ENCODE data around the gene STAMBP.

The STAMBP gene

GRCh38 chr2:73822276-73822675, 6.5 kb upstream of the STAMBP start:
- DNase-seq (ENCODE audit: low spot score) (no peak), ATAC-seq (ENCODE audit: low read depth) (no peak)
- no peak for TF ChIP-seq CTCF (IDR thresholded peaks at IDR 0.05; ENCODE audit: poor library complexity, severe bottlenecking)
- H3K27ac ChIP-seq (ENCODE audit: poor library complexity, severe bottlenecking): no peak overlapping the region
- H3K9me3 ChIP-seq (ENCODE audit: severe bottlenecking): no peaks in the 10 kb centered on the region
- H3K27me3 ChIP-seq (ENCODE audit: insufficient read depth, poor library complexity, severe bottlenecking): no peaks in the 10 kb centered on the region
- H3K36me3 ChIP-seq (ENCODE audit: low read depth): no peaks in the 10 kb centered on the region
- no peak overlapping the region for H3K4me3 ChIP-seq (ENCODE audit: severe bottlenecking)
- H3K4me1 ChIP-seq (ENCODE audit: insufficient read depth, poor library complexity, severe bottlenecking): no peaks in the 10 kb centered on the region

- H3K9me3 ChIP-seq (ENCODE audit: severe bottlenecking): no peaks in the 10 kb centered on the region
- ATAC-seq (ENCODE audit: low read depth): no peak
- H3K4me1 ChIP-seq (ENCODE audit: insufficient read depth, poor library complexity, severe bottlenecking): peaks cover under 1% of the 10 kb centered on the region
- no peak overlapping the region for H3K4me3 ChIP-seq (ENCODE audit: severe bottlenecking)
- no peaks in the 10 kb centered on the region for H3K36me3 ChIP-seq (ENCODE audit: low read depth)
- DNase-seq (ENCODE audit: low spot score): no peak
- no peaks in the 10 kb centered on the region for H3K27me3 ChIP-seq (ENCODE audit: insufficient read depth, poor library complexity, severe bottlenecking)
- H3K27ac ChIP-seq (ENCODE audit: poor library complexity, severe bottlenecking): no peak overlapping the region
- TF ChIP-seq CTCF (IDR thresholded peaks at IDR 0.05; ENCODE audit: poor library complexity, severe bottlenecking): no peak
Measured at GRCh38 chr2:73822991-73823390, 5.8 kb upstream of the STAMBP start.

GRCh38 chr2:73823416-73823815, 5.3 kb upstream of the STAMBP start:
- TF ChIP-seq CTCF (IDR thresholded peaks at IDR 0.05; ENCODE audit: poor library complexity, severe bottlenecking): no peak
- Histone ChIP-seq H3K4me1 (ENCODE audit: insufficient read depth, poor library complexity, severe bottlenecking) (peaks cover 5% of the 10 kb centered on the region), H3K9me3 (ENCODE audit: severe bottlenecking) (no peaks in the 10 kb centered on the region), H3K4me3 (ENCODE audit: severe bottlenecking) (no peak overlapping the region), H3K27me3 (ENCODE audit: insufficient read depth, poor library complexity, severe bottlenecking) (no peaks in the 10 kb centered on the region), H3K27ac (ENCODE audit: poor library complexity, severe bottlenecking) (no peak overlapping the region), H3K36me3 (ENCODE audit: low read depth) (no peaks in the 10 kb centered on the region)
- ATAC-seq (ENCODE audit: low read depth) (no peak), DNase-seq (ENCODE audit: low spot score) (no peak)

GRCh38 chr2:73823916-73824523, 4.7 kb upstream of the STAMBP start:
- TF ChIP-seq CTCF (IDR thresholded peaks at IDR 0.05; ENCODE audit: poor library complexity, severe bottlenecking): peak; percentile 92
- Histone ChIP-seq H3K27ac (ENCODE audit: poor library complexity, severe bottlenecking) (no peak overlapping the region), H3K36me3 (ENCODE audit: low read depth) (no peaks in the 10 kb centered on the region), H3K4me1 (ENCODE audit: insufficient read depth, poor library complexity, severe bottlenecking) (peaks cover 6% of the 10 kb centered on the region), H3K4me3 (ENCODE audit: severe bottlenecking) (no peak overlapping the region), H3K27me3 (ENCODE audit: insufficient read depth, poor library complexity, severe bottlenecking) (no peaks in the 10 kb centered on the region), H3K9me3 (ENCODE audit: severe bottlenecking) (no peaks in the 10 kb centered on the region)
- ATAC-seq (ENCODE audit: low read depth) (peak; percentile 39; the same call in 1 of the 3 replicates), DNase-seq (ENCODE audit: low spot score) (no peak)

GRCh38 chr2:73825408-73825807, 3.4 kb upstream of the STAMBP start:
- H3K36me3 ChIP-seq (ENCODE audit: low read depth): no peaks in the 10 kb centered on the region
- no peak for TF ChIP-seq CTCF (IDR thresholded peaks at IDR 0.05; ENCODE audit: poor library complexity, severe bottlenecking)
- peaks cover 13% of the 10 kb centered on the region for H3K4me1 ChIP-seq (ENCODE audit: insufficient read depth, poor library complexity, severe bottlenecking)
- ATAC-seq (ENCODE audit: low read depth) (no peak), DNase-seq (ENCODE audit: low spot score) (no peak)
- no peaks in the 10 kb centered on the region for H3K27me3 ChIP-seq (ENCODE audit: insufficient read depth, poor library complexity, severe bottlenecking)
- H3K4me3 ChIP-seq (ENCODE audit: severe bottlenecking): no peak overlapping the region
- no peaks in the 10 kb centered on the region for H3K9me3 ChIP-seq (ENCODE audit: severe bottlenecking)
- H3K27ac ChIP-seq (ENCODE audit: poor library complexity, severe bottlenecking): no peak overlapping the region
